HG02623 (cell line): Measurements from ENCODE around the gene PPP2R2D.
"Not testable (repeated sequence)": the region's sequence is repeated elsewhere in the genome, so short reads cannot be mapped to it uniquely, and the experiment has no call there.

Source experiments
- ATAC-seq: cut with Tn5 transposase; IDR thresholded peaks from one replicate; pipeline ENCODE4 v1.9.1; 2021; ENCODE audit warnings: moderate library complexity; ENCODE audit not compliant: unreplicated experiment

Gene PPP2R2D

GRCh38 chr10:131946321-131946751 lies 45.5 kb downstream of the PPP2R2D start:
- ATAC-seq: no peak

GRCh38 chr10:131946880-131947279 lies 46.1 kb downstream of the PPP2R2D start:
- no peak for ATAC-seq

- no peak for ATAC-seq
These were observed 47.0 kb downstream of the PPP2R2D start for GRCh38 chr10:131947631-131948347.

- ATAC-seq: no peak
These were observed 47.7 kb downstream of the PPP2R2D start for GRCh38 chr10:131948501-131948900.

GRCh38 chr10:131949041-131949862 lies 48.4 kb downstream of the PPP2R2D start:
- no peak for ATAC-seq

- not testable (repeated sequence) for ATAC-seq
These were observed 49.1 kb downstream of the PPP2R2D start for GRCh38 chr10:131949908-131950307.

- no peak for ATAC-seq
These were observed 53.7 kb downstream of the PPP2R2D start for GRCh38 chr10:131954356-131954965.

- ATAC-seq: no peak
These were observed 55.0 kb downstream of the PPP2R2D start for GRCh38 chr10:131955591-131956340.

- ATAC-seq: no peak
These were observed 59.0 kb downstream of the PPP2R2D start for GRCh38 chr10:131959841-131960240.

- no peak for ATAC-seq
These were observed 59.8 kb downstream of the PPP2R2D start for GRCh38 chr10:131960631-131961046.

- ATAC-seq: no peak
These were observed 60.4 kb downstream of the PPP2R2D start for GRCh38 chr10:131961047-131961776.

GRCh38 chr10:131961777-131962662 lies 61.2 kb downstream of the PPP2R2D start:
- no peak for ATAC-seq

GRCh38 chr10:131963350-131963749 lies 62.5 kb downstream of the PPP2R2D start:
- ATAC-seq: no peak

GRCh38 chr10:131963811-131964210 lies 63.0 kb downstream of the PPP2R2D start:
- no peak for ATAC-seq

- no peak for ATAC-seq
These were observed 63.5 kb downstream of the PPP2R2D start for GRCh38 chr10:131964298-131964697.

- no peak for ATAC-seq
These were observed 68.1 kb downstream of the PPP2R2D start for GRCh38 chr10:131968949-131969348.

- ATAC-seq: no peak
These were observed 70.1 kb downstream of the PPP2R2D start for GRCh38 chr10:131970946-131971345.

- no peak for ATAC-seq
These were observed 70.8 kb downstream of the PPP2R2D start for GRCh38 chr10:131971591-131971990.

- ATAC-seq: no peak
These were observed 71.8 kb downstream of the PPP2R2D start for GRCh38 chr10:131972474-131973071.
